ENCODE results near the gene GPR149. TPM values are rescaled to one million over a fixed set of nuclear protein-coding genes. Genes with fewer than 3 reads are reported as not detected.
A peak's percentile ranks its signal among the peaks of the same experiment; 100 is the strongest.

The GPR149 gene
- total RNA-seq, 1 experiment from 2014 or later, result 3.2 TPM

GRCh38 chr3:154356009-154356408 is 74.0 kb downstream of the GPR149 start:
- no peak for DNase-seq (ENCODE audit: low spot score)
- in situ Hi-C loops (cut with HindIII; ENCODE audit: low sequenced_read_pairs), result no loop called here

- in situ Hi-C loops (cut with HindIII; ENCODE audit: low sequenced_read_pairs), result no loop called here
- DNase-seq (ENCODE audit: low spot score), result no peak
These were observed 80.8 kb downstream of the GPR149 start for GRCh38 chr3:154349223-154349622.

- DNase-seq (ENCODE audit: low spot score), result no peak
- in situ Hi-C loops (cut with HindIII; ENCODE audit: low sequenced_read_pairs), result no loop called here
These were observed 84.4 kb downstream of the GPR149 start for GRCh38 chr3:154345422-154346122.

- DNase-seq (ENCODE audit: low spot score), result no peak
- in situ Hi-C loops (cut with HindIII; ENCODE audit: low sequenced_read_pairs), result no loop called here
These were observed 91.4 kb downstream of the GPR149 start for GRCh38 chr3:154338570-154338969.

- in situ Hi-C loops (cut with HindIII; ENCODE audit: low sequenced_read_pairs), result no loop called here
- DNase-seq (ENCODE audit: low spot score), result no peak
These were observed 92.0 kb downstream of the GPR149 start for GRCh38 chr3:154338008-154338407.

- in situ Hi-C loops (cut with HindIII; ENCODE audit: low sequenced_read_pairs), result no loop called here
- peak; percentile 35 for DNase-seq (ENCODE audit: low spot score)
These were observed 95.0 kb downstream of the GPR149 start for GRCh38 chr3:154334973-154335420.

GRCh38 chr3:154327871-154328270 is 102.1 kb downstream of the GPR149 start:
- in situ Hi-C loops (cut with HindIII; ENCODE audit: low sequenced_read_pairs), result no loop called here

GRCh38 chr3:154324919-154325318 is 105.1 kb downstream of the GPR149 start:
- in situ Hi-C loops (cut with HindIII; ENCODE audit: low sequenced_read_pairs), result no loop called here
- peak; percentile 35 for DNase-seq (ENCODE audit: low spot score)

More at GRCh38 chr3:154327871-154328270, 102.1 kb downstream of the GPR149 start:
- no peak for DNase-seq (ENCODE audit: low spot score)

DNA sequence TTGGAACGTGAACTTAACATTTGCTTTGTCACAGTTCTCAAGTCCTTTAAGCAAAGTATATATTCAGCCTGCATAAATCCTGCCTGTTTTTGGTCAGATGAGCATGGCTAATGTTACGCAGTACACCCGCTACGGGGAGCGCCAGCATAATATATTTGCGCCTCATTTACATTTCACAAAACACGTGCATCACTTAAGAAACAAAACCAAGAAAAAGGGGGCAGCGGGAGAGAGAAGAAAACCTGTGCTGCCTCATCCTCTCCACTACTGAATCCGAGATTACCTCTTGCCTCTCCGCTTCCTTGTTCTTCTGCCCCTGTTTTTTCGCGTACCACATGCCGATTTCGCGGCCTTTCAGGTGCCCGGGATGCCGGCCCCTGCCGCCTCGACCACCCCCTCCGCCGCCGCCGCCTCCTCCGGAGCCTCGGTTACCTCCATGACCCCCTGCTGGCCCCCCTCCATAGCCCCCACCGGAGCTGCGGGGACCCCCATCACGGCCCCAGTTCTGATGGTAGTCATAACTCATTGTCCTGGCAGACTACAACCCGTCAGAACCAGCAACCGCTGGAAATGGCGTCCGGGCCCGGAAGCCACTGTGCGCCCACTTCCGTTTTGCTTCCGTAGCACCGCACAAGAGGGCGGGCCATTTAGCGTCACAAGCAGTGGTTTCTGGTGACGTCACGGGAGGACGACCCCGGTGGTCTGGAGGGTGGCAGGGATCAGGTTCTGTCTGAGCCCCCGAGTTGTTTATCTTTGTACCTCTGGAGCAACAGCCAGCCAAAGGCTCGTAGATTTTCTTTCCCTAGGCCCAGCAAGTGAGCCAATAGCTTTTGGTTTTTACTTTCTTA is 105.9 kb downstream of the GPR149 start, which contains the start of gene DHX36:
TSS of gene DHX36 (minus strand) at position 597 of the 848 bp plus-strand sequence. CDS start at position 526, 71 bp downstream.
- DNase-seq (ENCODE audit: low spot score), result peak; percentile 92
- in situ Hi-C loops (cut with HindIII; ENCODE audit: low sequenced_read_pairs), result no loop called here

DNA sequence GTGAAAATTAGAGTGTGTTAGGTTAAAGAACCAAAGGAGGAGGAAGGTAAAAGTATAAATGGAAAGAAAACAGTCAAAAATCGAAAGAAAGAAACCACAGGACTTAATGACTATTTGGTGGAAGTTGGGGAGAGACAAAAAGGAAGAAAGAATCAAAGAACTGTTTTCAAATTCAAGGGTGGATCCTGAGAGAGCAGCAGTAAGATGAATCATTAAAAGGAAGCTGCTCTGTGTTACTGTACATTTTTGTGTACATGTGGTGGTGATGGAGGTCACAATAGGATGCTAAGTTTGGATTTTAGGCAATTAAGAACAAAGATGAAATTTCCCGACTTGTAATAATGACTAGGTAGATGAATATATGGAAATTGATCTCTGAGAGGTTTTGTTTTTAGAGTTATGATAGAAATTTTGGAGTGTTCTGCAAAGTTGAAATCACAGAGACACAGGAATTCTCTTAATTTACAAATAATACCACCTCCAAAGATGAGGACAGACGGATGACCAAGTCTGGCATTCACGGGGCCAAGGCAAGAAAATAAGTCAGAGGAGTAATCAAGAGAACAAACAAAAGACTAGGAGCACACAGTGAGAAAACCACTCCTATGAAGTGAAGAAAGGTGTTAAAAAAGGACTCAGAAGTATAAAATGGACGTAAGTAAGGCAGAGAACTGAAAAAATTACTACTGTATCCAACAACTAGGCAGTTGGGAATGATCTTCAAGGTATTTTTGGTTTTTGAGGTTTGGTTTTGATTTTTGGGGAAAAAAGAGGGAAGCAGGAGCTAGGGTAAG is 112.8 kb downstream of the GPR149 start:
- no peak for DNase-seq (ENCODE audit: low spot score)
- in situ Hi-C loops (cut with HindIII; ENCODE audit: low sequenced_read_pairs), result no loop called here

DNA sequence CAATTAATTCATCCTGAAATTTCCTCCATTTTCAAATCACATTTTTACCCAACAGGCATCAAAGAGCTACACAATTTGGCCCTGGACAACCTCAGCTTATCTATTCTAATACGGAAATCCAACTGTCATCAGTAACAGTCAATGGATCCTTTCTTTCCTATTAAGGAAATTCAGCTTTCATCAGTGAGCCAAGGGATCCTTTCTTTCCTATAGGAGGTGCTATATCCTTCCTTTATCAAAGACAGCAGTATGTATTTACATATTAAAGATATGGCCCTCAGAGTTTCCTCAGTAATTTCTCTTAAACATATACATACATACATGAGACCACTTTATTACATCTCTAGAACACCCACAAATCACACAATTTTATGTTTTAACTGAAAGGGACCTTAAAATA is 115.8 kb downstream of the GPR149 start:
- in situ Hi-C loops (cut with HindIII; ENCODE audit: low sequenced_read_pairs), result no loop called here
- DNase-seq (ENCODE audit: low spot score), result no peak

DNA sequence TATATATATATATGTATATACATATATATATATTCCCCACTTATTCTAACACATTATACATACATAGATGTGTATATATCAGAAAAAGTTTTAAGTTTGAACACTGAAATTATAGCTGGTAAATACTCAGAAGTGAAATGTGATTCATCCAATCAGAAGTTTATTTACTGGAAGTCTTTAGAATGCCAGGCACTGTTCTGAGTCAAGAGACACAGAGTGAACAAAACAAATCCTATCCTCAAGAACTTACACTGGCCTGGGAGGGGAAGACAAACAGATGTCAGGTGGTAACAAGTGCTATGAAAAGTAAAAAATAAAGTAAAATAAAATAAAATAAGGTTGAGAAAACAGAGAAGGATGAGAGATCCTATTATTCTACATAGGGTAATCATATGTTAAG is 119.2 kb downstream of the GPR149 start:
- DNase-seq (ENCODE audit: low spot score), result no peak
- in situ Hi-C loops (cut with HindIII; ENCODE audit: low sequenced_read_pairs), result no loop called here

DNA sequence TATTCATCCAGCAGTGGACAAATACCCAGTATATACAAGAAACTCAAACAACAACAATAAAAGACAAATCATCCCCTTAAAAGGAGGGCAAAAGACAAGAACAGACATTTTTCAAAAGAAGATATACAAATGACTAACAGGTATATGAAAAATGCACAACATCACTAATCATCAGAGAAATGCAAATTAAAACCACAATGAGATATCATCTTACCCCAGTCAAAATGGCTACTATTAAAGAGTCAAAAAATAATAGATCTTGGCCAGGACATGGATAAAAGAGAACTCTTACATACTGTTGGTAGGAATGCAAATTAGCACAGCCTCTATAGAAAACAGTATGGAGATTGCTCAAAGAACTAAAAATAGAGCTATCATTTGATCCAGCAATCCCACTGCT is 122.6 kb downstream of the GPR149 start:
- no peak for DNase-seq (ENCODE audit: low spot score)
- in situ Hi-C loops (cut with HindIII; ENCODE audit: low sequenced_read_pairs), result no loop called here

DNA sequence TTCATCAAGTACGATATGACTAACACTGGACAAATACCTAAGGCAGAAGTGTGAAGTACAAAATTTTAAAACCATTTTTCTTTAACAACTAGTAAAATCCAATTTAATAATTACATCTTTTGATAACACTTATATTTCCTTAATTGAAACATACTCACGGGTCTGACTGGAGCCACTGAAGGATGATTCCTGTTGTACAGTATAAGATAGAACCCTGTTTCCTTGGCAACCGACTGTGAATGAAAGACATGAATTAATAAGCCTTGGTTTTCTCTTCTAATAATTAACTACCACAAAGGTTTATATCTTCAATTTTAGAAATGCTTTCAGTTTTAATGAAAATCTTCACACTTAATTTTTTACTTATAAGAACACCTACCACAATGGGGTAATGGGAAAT is 125.1 kb downstream of the GPR149 start:
- no peak for DNase-seq (ENCODE audit: low spot score)
- in situ Hi-C loops (cut with HindIII; ENCODE audit: low sequenced_read_pairs), result no loop called here

GRCh38 chr3:154304116-154304786 is 125.7 kb downstream of the GPR149 start:
- in situ Hi-C loops (cut with HindIII; ENCODE audit: low sequenced_read_pairs), result no loop called here
- DNase-seq (ENCODE audit: low spot score), result no peak

- in situ Hi-C loops (cut with HindIII; ENCODE audit: low sequenced_read_pairs), result no loop called here
These were observed 128.4 kb downstream of the GPR149 start for GRCh38 chr3:154301561-154301960.

DNA sequence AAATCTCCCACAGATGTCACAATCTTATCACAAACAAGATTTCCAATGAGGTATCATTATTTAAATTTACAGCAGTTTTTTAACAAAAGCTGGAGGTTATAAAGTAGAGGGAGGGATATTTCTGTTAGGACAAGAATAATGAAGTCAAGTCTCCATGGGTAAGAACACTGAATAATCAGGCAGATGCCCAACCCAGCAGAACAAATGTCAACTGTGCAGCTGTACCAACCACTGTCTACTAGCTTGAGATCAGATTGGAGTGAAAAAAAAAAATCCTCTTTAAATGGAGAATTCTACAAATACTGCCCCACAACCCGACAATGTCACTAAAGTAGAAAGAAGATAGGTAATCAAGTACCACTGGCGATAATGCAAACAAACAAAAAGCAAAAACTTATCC is 136.0 kb downstream of the GPR149 start:
- DNase-seq (ENCODE audit: low spot score), result no peak
- in situ Hi-C loops (cut with HindIII; ENCODE audit: low sequenced_read_pairs), result no loop called here

More at GRCh38 chr3:154301561-154301960, 128.4 kb downstream of the GPR149 start:
- DNase-seq (ENCODE audit: low spot score), result no peak

DNA sequence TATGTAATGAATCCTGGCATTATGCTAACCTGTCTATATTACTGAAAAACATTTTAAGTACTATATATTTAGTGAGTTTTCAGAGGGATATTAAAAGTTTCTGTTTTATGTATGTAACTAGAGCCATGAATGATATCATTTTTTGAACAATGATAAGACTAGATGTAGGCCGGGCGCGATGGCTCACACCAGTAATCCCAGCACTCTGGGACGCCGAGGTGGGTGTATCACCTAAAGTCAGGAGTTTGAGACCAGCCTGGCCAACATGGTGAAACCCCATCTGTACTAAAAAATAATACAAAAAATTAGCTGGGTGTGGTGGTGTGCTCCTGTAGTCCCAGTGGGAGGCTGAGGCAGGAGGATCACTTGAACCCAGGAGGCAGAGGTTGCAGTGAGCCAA is 139.8 kb downstream of the GPR149 start:
- DNase-seq (ENCODE audit: low spot score), result no peak
- in situ Hi-C loops (cut with HindIII; ENCODE audit: low sequenced_read_pairs), result no loop called here
